ENCODE results near the gene KRTAP5-8.

- TF ChIP-seq CTCF (IDR thresholded peaks at IDR 0.05; ENCODE audit: poor library complexity) (no peak), EZH2 (IDR thresholded peaks at IDR 0.05; ENCODE audit: borderline replicate concordance) (no peak), EZH2phosphoT487 (IDR thresholded peaks at IDR 0.05; ENCODE audit: low read depth, severe bottlenecking, unreplicated experiment) (no peak)
These were observed 48.3 kb upstream of the KRTAP5-8 start for GRCh38 chr11:71489311-71490043.
